ENCODE results near the gene CASP10.

CASP10 gene

DNA sequence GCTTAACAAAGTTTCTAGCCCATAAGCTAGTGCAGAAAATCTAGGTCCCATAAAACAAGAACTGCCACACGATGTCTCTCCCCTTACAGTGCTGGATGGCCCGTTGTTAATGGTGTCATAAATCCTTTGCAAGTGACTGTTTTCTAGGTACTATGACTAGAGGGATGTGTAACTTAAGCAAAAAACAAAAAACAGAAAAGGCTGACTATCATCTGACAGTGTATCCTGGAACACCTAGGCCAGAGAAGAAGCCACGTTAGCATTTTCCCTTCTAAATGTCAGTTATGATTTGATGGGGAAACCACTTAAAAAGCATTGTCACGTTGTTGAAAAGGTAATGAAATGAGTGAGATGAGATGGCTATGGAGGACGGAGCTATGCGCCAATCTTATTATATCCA lies 79.8 kb downstream of the CASP10 start:
- H3K27me3 ChIP-seq (ENCODE audit: control insufficient read depth, insufficient read depth, low read length): no peaks in the 10 kb centered on the region
- no peaks in the 10 kb centered on the region for H3K36me3 ChIP-seq (ENCODE audit: control insufficient read depth, insufficient read depth, low read length)
- no peaks in the 10 kb centered on the region for H3K4me1 ChIP-seq (ENCODE audit: control insufficient read depth, insufficient read depth, low read length)
- H3K27ac ChIP-seq (ENCODE audit: low read depth, low read length): no peak overlapping the region
- no peak overlapping the region for H3K4me3 ChIP-seq (ENCODE audit: low read length)
- no peak overlapping the region for H3K9ac ChIP-seq (ENCODE audit: low read length)

- Histone ChIP-seq H3K27ac (ENCODE audit: low read depth, low read length) (no peak overlapping the region), H3K27me3 (ENCODE audit: control insufficient read depth, insufficient read depth, low read length) (no peaks in the 10 kb centered on the region), H3K9ac (ENCODE audit: low read length) (no peak overlapping the region), H3K4me3 (ENCODE audit: low read length) (no peak overlapping the region), H3K36me3 (ENCODE audit: control insufficient read depth, insufficient read depth, low read length) (no peaks in the 10 kb centered on the region), H3K4me1 (ENCODE audit: control insufficient read depth, insufficient read depth, low read length) (no peaks in the 10 kb centered on the region)
Measured at GRCh38 chr2:201263779-201264178, 80.8 kb downstream of the CASP10 start.

DNA sequence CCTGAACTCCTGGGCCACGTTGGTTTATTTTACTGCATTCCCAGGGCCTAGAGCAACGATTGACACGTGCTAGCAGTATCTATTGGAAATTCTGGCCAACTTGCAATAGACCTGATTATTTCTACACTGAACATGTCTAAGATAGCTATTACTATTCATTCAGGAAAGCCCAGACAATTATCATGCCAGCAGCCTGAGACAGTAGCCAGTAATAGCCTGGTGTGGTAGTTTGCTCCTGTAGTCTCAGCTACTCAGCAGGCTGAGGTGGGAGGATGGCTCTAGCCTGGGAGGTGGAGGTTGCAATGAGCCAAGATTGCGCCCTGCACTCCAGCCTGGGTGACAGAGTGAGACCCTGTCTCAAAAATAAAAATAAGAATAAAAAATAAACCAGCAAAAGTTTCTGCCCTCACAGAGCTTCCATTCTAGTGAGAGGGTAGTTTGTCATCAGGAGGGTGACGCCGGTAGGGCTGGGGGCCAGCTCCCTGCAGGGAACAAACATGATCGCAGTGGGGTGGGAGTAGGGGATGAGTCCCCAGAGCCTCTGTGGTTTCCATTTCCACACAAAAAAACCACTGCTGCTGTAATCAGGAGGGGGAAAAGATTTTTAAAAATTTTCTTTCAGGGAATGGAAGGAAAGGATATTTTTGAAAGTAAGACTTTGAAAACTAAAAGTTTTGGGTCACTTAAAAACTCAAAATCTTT lies 81.7 kb downstream of the CASP10 start:
- Histone ChIP-seq H3K36me3 (ENCODE audit: control insufficient read depth, insufficient read depth, low read length) (no peaks in the 10 kb centered on the region), H3K27ac (ENCODE audit: low read depth, low read length) (no peak overlapping the region), H3K4me1 (ENCODE audit: control insufficient read depth, insufficient read depth, low read length) (no peaks in the 10 kb centered on the region), H3K27me3 (ENCODE audit: control insufficient read depth, insufficient read depth, low read length) (no peaks in the 10 kb centered on the region), H3K4me3 (ENCODE audit: low read length) (no peak overlapping the region), H3K9ac (ENCODE audit: low read length) (no peak overlapping the region)

DNA sequence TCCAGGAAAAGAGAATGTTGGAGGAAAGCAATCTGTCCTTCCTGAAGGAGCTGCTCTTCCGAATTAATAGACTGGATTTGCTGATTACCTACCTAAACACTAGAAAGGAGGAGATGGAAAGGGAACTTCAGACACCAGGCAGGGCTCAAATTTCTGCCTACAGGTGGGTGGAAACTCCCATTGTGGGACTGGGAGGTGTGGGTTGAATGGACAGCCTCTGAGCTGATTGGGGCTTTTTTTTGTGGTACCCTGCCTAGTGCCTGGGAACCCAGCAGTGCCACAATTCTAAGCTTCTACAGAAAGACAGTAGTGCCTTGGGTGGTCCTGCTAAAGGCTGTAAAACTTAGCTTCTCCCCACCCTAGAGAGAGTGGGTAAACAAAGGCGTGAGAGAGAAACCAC lies 83.7 kb downstream of the CASP10 start:
- Histone ChIP-seq H3K27me3 (ENCODE audit: control insufficient read depth, insufficient read depth, low read length) (no peaks in the 10 kb centered on the region), H3K36me3 (ENCODE audit: control insufficient read depth, insufficient read depth, low read length) (no peaks in the 10 kb centered on the region), H3K4me1 (ENCODE audit: control insufficient read depth, insufficient read depth, low read length) (no peaks in the 10 kb centered on the region), H3K9ac (ENCODE audit: low read length) (no peak overlapping the region), H3K4me3 (ENCODE audit: low read length) (no peak overlapping the region), H3K27ac (ENCODE audit: low read depth, low read length) (no peak overlapping the region)

GRCh38 chr2:201267278-201268030 lies 84.5 kb downstream of the CASP10 start:
- H3K27ac ChIP-seq (ENCODE audit: low read depth, low read length): no peak overlapping the region
- no peak overlapping the region for H3K9ac ChIP-seq (ENCODE audit: low read length)
- H3K4me1 ChIP-seq (ENCODE audit: control insufficient read depth, insufficient read depth, low read length): no peaks in the 10 kb centered on the region
- H3K36me3 ChIP-seq (ENCODE audit: control insufficient read depth, insufficient read depth, low read length): no peaks in the 10 kb centered on the region
- H3K4me3 ChIP-seq (ENCODE audit: low read length): no peak overlapping the region
- H3K27me3 ChIP-seq (ENCODE audit: control insufficient read depth, insufficient read depth, low read length): no peaks in the 10 kb centered on the region

DNA sequence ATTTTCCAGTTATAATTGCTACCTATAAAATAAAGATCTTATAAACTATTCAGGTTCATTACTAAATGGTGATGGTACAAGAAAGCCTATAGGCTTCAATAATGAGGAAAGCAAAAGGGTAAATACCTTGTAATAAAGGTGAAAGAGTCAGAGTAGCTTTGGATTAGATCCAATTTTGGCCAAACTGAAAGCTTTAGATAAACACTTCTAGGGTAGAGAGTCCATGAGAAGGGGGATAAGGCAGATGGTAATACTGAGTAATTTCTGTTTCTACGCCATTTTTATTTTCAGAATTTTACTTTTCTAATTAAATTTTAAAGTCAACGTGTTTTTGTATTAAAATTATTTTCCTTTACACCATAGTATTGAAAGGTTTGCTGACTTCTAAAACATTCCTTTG lies 86.8 kb downstream of the CASP10 start:
- no peak overlapping the region for H3K9ac ChIP-seq (ENCODE audit: low read length)
- no peak overlapping the region for H3K4me3 ChIP-seq (ENCODE audit: low read length)
- no peaks in the 10 kb centered on the region for H3K4me1 ChIP-seq (ENCODE audit: control insufficient read depth, insufficient read depth, low read length)
- H3K27ac ChIP-seq (ENCODE audit: low read depth, low read length): no peak overlapping the region
- no peaks in the 10 kb centered on the region for H3K27me3 ChIP-seq (ENCODE audit: control insufficient read depth, insufficient read depth, low read length)
- no peaks in the 10 kb centered on the region for H3K36me3 ChIP-seq (ENCODE audit: control insufficient read depth, insufficient read depth, low read length)

DNA sequence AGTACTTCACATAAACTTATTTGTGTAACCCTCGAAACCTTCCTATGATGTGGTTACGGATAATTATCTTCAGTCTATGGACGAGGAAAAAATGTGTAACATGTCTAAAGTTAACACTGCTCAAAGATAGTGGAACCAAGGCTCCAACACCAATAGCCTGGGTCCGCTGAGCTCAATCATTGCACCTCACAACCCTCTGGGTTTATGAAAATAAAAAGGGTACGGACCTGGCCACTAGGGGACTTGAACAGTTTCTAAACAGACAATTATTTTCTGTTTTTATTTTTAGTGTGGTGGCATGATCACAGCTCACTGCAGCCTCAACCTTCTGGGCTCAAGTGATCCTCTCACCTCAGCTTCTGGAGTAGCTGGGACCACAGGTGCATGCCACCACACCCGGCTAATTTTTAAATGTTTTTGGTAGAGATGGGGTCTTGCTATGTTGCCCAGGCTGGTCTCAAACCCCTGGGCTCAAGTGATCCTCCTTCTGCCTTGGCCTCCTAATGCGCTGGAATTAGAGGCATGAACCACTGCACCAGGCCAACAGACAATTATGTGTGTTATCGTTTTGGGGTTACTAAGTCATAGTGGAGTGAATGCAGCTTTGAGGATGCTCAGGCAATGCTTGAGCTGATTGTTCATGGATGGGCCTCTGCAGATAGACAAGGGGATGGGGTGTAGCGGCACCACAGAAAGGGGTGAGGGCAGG lies 87.5 kb downstream of the CASP10 start:
- no peaks in the 10 kb centered on the region for H3K4me1 ChIP-seq (ENCODE audit: control insufficient read depth, insufficient read depth, low read length)
- H3K4me3 ChIP-seq (ENCODE audit: low read length): no peak overlapping the region
- H3K9ac ChIP-seq (ENCODE audit: low read length): no peak overlapping the region
- no peaks in the 10 kb centered on the region for H3K36me3 ChIP-seq (ENCODE audit: control insufficient read depth, insufficient read depth, low read length)
- H3K27ac ChIP-seq (ENCODE audit: low read depth, low read length): no peak overlapping the region
- no peaks in the 10 kb centered on the region for H3K27me3 ChIP-seq (ENCODE audit: control insufficient read depth, insufficient read depth, low read length)

- Histone ChIP-seq H3K27ac (ENCODE audit: low read depth, low read length) (no peak overlapping the region), H3K9ac (ENCODE audit: low read length) (no peak overlapping the region), H3K27me3 (ENCODE audit: control insufficient read depth, insufficient read depth, low read length) (no peaks in the 10 kb centered on the region), H3K4me1 (ENCODE audit: control insufficient read depth, insufficient read depth, low read length) (no peaks in the 10 kb centered on the region), H3K4me3 (ENCODE audit: low read length) (no peak overlapping the region), H3K36me3 (ENCODE audit: control insufficient read depth, insufficient read depth, low read length) (peaks cover 2% of the 10 kb centered on the region)
Measured at GRCh38 chr2:201271917-201272316, 89.0 kb downstream of the CASP10 start.

- H3K36me3 ChIP-seq (ENCODE audit: control insufficient read depth, insufficient read depth, low read length): peaks cover 2% of the 10 kb centered on the region
- H3K9ac ChIP-seq (ENCODE audit: low read length): no peak overlapping the region
- no peaks in the 10 kb centered on the region for H3K4me1 ChIP-seq (ENCODE audit: control insufficient read depth, insufficient read depth, low read length)
- H3K4me3 ChIP-seq (ENCODE audit: low read length): no peak overlapping the region
- H3K27ac ChIP-seq (ENCODE audit: low read depth, low read length): no peak overlapping the region
- H3K27me3 ChIP-seq (ENCODE audit: control insufficient read depth, insufficient read depth, low read length): no peaks in the 10 kb centered on the region
Measured at GRCh38 chr2:201273330-201273983, 90.5 kb downstream of the CASP10 start.

DNA sequence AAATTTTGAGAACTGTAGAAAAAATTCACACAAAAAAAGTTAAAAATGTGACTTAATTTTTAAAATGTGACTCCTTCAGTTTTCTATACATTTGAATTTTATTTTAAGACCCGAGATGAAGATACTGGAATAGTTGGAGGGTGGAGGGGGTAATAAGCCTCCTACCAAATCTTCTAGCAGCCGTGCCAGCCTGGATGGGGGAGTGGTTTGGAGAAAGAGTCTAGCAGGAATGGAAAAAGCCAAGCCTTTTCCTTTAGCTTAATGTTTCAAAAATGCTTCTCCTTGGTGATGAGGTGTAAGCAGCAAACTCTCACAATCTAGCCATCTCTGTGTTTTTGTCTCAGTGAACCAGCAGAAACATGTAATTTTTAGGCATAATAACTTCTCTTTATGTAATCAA lies 92.1 kb downstream of the CASP10 start:
- H3K4me3 ChIP-seq (ENCODE audit: low read length): no peak overlapping the region
- H3K4me1 ChIP-seq (ENCODE audit: control insufficient read depth, insufficient read depth, low read length): no peaks in the 10 kb centered on the region
- no peak overlapping the region for H3K27ac ChIP-seq (ENCODE audit: low read depth, low read length)
- H3K27me3 ChIP-seq (ENCODE audit: control insufficient read depth, insufficient read depth, low read length): no peaks in the 10 kb centered on the region
- H3K9ac ChIP-seq (ENCODE audit: low read length): no peak overlapping the region
- peaks cover 2% of the 10 kb centered on the region for H3K36me3 ChIP-seq (ENCODE audit: control insufficient read depth, insufficient read depth, low read length)

GRCh38 chr2:201275990-201276389 lies 93.0 kb downstream of the CASP10 start:
- H3K4me3 ChIP-seq (ENCODE audit: low read length): no peak overlapping the region
- H3K27ac ChIP-seq (ENCODE audit: low read depth, low read length): no peak overlapping the region
- no peaks in the 10 kb centered on the region for H3K27me3 ChIP-seq (ENCODE audit: control insufficient read depth, insufficient read depth, low read length)
- H3K36me3 ChIP-seq (ENCODE audit: control insufficient read depth, insufficient read depth, low read length): peaks cover 2% of the 10 kb centered on the region
- no peak overlapping the region for H3K9ac ChIP-seq (ENCODE audit: low read length)
- no peaks in the 10 kb centered on the region for H3K4me1 ChIP-seq (ENCODE audit: control insufficient read depth, insufficient read depth, low read length)

GRCh38 chr2:201276511-201276910 lies 93.6 kb downstream of the CASP10 start:
- H3K27me3 ChIP-seq (ENCODE audit: control insufficient read depth, insufficient read depth, low read length): no peaks in the 10 kb centered on the region
- H3K9ac ChIP-seq (ENCODE audit: low read length): no peak overlapping the region
- no peak overlapping the region for H3K27ac ChIP-seq (ENCODE audit: low read depth, low read length)
- H3K36me3 ChIP-seq (ENCODE audit: control insufficient read depth, insufficient read depth, low read length): peaks cover 2% of the 10 kb centered on the region
- H3K4me1 ChIP-seq (ENCODE audit: control insufficient read depth, insufficient read depth, low read length): no peaks in the 10 kb centered on the region
- H3K4me3 ChIP-seq (ENCODE audit: low read length): no peak overlapping the region

Data from rectal smooth muscle tissue (tissue), 1 donor.